Stomach (tissue), 4 donors: ENCODE data around the gene DCUN1D4.

Experiments
- CTCF ChIP-seq, 7 experiments: fragments of 450-650 bp in 4 of 7; fragments of 200-600 bp in 3 of 7; sonication (generic) in 3 of 7; IDR thresholded peaks; one replicate each; pipeline ENCODE4 v1.5.1; 2016 to 2019; ENCODE audit warnings: antibody characterized with exemption in 7 of 7, control low read depth in 2 of 7, mild to moderate bottlenecking in 1 of 7
- EP300 ChIP-seq: sonication (generic); formaldehyde crosslinking; IDR thresholded peaks from one replicate; pipeline ENCODE4 v1.6.1; 2017; ENCODE audit warnings: antibody characterized with exemption
- POLR2AphosphoS5 ChIP-seq, 3 donors: sonication (generic); formaldehyde crosslinking; IDR thresholded peaks; one replicate each; pipeline ENCODE4 v1.6.1; 2016; ENCODE audit warnings: antibody characterized with exemption in 3 of 3

- TF ChIP-seq EP300 = no peak
- no peak for TF ChIP-seq CTCF (IDR thresholded peaks at IDR 0.05)
- TF ChIP-seq POLR2AphosphoS5 (IDR thresholded peaks at IDR 0.05) = no peak
Observed at GRCh38 chr4:51895158-51895557, 52.2 kb downstream of the DCUN1D4 start.
